ENCODE data around the gene CTNS.

The CTNS gene

DNA sequence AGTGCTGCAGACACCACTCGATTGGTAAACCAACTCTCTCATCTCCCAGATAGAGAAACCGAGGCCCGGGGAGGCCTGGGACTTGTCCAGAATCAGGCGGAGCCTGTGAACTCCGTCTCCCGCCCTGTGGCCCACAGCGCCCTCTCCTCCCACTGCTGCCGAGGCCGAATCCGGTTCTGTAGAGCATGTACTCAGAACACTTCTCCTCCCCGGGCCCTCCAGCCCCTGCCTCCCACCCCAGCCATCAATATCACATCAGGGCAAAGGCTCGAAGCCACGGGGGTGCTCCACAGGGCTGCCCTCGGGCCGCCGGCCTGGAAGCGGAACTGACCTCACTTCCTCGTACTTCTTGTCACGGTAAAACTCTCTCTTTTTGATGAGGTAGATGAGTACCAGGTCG is 45.0 kb downstream of the CTNS start:
- H3K4me3 ChIP-seq (ENCODE audit: low read depth, low read length) = no peak overlapping the region
- DNase-seq (ENCODE audit: low read depth) = no peak
- TF ChIP-seq, protein P1, sequence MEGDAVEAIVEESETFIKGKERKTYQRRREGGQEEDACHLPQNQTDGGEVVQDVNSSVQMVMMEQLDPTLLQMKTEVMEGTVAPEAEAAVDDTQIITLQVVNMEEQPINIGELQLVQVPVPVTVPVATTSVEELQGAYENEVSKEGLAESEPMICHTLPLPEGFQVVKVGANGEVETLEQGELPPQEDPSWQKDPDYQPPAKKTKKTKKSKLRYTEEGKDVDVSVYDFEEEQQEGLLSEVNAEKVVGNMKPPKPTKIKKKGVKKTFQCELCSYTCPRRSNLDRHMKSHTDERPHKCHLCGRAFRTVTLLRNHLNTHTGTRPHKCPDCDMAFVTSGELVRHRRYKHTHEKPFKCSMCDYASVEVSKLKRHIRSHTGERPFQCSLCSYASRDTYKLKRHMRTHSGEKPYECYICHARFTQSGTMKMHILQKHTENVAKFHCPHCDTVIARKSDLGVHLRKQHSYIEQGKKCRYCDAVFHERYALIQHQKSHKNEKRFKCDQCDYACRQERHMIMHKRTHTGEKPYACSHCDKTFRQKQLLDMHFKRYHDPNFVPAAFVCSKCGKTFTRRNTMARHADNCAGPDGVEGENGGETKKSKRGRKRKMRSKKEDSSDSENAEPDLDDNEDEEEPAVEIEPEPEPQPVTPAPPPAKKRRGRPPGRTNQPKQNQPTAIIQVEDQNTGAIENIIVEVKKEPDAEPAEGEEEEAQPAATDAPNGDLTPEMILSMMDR (IDR thresholded peaks at IDR 0.05; ENCODE audit: control insufficient read depth, extremely low read depth, insufficient read depth) = no peak

DNA sequence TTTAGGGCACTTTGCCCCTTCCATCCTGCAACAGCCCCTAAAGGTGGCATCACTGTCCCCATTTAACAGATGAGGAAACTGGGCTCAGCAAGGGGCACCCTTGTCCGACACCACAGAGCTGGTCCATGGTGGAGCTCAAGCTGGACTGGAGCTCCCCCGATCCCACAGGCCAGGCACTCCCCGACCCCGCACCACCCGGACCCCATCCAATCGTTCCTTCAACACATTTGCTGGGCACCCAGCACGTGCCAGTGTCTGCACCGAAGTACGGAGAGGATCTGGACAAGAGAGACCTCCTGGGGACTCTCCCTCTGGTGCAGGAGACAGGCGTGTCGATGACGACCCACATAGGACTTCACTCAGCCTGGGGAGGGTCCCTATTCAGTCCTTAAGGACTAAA is 45.5 kb downstream of the CTNS start:
- TF ChIP-seq, protein P1 (IDR thresholded peaks at IDR 0.05; ENCODE audit: control insufficient read depth, extremely low read depth, insufficient read depth) = no peak
- H3K4me3 ChIP-seq (ENCODE audit: low read depth, low read length) = no peak overlapping the region
- no peak for DNase-seq (ENCODE audit: low read depth)

DNA sequence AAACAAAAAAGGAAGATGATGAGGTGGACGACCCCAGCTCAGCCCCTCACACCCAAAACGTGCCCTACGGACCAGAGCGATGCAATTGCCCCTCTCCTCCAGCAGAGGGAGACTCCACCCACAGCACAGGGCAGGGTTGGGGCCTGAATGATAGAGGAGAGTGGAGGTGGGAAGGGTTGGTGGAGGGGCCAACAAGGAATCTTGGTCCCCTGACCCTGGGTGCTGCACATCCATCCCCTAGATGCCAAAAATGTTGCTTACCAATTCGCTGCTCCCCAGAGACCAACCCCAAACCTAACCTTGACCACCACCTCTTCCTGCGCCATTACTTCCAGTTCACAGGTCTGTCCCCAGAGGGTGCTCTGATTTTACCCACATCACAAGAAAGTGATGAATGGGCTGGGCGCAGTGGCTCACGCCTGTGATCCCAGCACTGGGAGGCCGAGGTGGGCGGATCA is 46.5 kb downstream of the CTNS start:
- DNase-seq (ENCODE audit: low read depth) = no peak
- no peak overlapping the region for H3K4me3 ChIP-seq (ENCODE audit: low read depth, low read length)
- TF ChIP-seq, protein P1 (IDR thresholded peaks at IDR 0.05; ENCODE audit: control insufficient read depth, extremely low read depth, insufficient read depth) = peak; percentile 91

DNA sequence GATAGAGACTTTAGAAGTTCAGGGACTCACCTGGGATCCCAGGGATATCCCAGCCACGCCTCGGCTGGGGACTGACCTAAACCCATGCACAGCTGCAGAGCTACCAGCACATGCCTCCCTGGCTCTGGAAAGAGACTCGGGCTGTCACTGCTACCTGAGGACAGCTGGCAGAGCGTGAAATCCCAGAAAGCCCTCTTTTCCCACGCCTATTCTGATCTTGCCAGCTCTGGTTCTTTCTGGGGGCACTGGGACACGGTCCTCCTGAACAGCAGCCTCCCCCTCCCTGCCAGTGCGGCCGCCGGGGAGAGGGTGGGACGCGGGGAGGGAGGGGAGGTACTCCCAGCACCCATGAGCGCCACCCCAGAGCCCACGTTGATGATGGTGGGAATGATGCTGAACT is 48.6 kb downstream of the CTNS start:
- no peak overlapping the region for H3K4me3 ChIP-seq (ENCODE audit: low read depth, low read length)
- TF ChIP-seq, protein P1 (IDR thresholded peaks at IDR 0.05; ENCODE audit: control insufficient read depth, extremely low read depth, insufficient read depth) = no peak
- DNase-seq (ENCODE audit: low read depth) = no peak

DNA sequence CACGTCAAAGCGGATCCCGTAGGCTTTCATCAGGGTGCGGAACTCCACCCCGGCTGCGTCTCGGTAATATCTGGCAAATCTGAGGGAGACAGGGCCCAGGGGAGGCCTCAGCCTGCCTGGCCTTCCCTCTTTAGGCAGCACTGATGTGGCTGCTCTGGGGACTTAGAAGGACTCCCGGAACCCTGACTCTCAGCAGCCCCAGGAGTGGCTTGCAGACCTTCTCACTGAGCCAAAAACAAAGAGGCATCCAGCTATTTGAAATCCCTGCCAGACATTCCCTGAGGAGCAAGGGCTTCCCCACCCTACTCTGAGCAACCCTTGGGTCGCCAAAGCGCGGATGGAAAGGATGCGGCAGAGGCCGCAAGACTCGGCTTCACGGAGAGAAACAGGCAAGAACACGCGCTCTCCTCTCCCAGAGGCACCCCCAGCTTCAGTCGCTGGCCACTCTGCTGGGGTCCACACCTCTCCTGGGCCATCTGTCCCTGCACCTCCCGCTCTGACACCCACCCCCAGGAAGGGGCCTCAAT is 51.5 kb downstream of the CTNS start:
- H3K4me3 ChIP-seq (ENCODE audit: low read depth, low read length) = no peak overlapping the region
- TF ChIP-seq, protein P1 (IDR thresholded peaks at IDR 0.05; ENCODE audit: control insufficient read depth, extremely low read depth, insufficient read depth) = no peak
- no peak for DNase-seq (ENCODE audit: low read depth)

DNA sequence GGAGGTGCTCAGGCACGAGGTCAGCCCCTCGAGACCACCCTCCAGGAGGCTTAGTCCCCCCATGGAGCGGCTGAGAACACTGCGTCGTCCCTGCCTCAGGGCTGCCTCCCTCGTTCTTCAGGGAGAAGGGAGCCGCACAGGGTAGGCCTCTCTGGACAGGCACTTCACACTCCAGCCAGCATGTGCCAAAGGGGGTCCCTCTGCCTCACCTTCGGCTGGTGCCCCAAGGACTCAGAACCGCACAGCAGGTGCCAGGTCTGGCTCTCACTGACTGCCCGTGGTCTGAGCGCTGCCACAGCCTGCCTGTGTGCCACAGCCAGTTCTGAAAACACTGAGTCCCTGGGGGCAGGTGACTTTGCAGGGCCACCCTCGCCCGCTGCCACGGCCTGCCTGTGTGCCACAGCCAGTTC is 52.3 kb downstream of the CTNS start:
- no peak for DNase-seq (ENCODE audit: low read depth)
- H3K4me3 ChIP-seq (ENCODE audit: low read depth, low read length) = no peak overlapping the region
- TF ChIP-seq, protein P1 (IDR thresholded peaks at IDR 0.05; ENCODE audit: control insufficient read depth, extremely low read depth, insufficient read depth) = no peak

All from LNCaP clone FGC (cell line).